Skeletal muscle satellite cell (primary cell): ENCODE results near the gene GOT2.
"Not testable (repeated sequence)": the region's sequence is repeated elsewhere in the genome, so short reads cannot be mapped to it uniquely, and the experiment has no call there.

Source experiments
- H3K27me3 ChIP-seq: 2 replicates; pipeline ENCODE4 v1.7.0; 2013; ENCODE audit warnings: low read length; ENCODE audit not compliant: control insufficient read depth, insufficient read depth
- H3K36me3 ChIP-seq: 2 replicates; pipeline ENCODE4 v1.7.0; 2013; ENCODE audit warnings: mild to moderate bottlenecking, control low read depth, low read length; ENCODE audit not compliant: insufficient read depth
- H3K4me1 ChIP-seq: 2 replicates; pipeline ENCODE4 v1.7.0; 2013; ENCODE audit warnings: low read length; ENCODE audit not compliant: control insufficient read depth, insufficient read depth
- H3K4me2 ChIP-seq: 2 replicates; pipeline ENCODE4 v1.7.0; 2013; ENCODE audit warnings: mild to moderate bottlenecking, low read length
- H3K4me3 ChIP-seq: 2 replicates; pipeline ENCODE4 v1.7.0; 2013; ENCODE audit warnings: low read length
- H3K9ac ChIP-seq: 2 replicates; pipeline ENCODE4 v1.7.0; 2013; ENCODE audit warnings: mild to moderate bottlenecking, low read depth, low read length, moderate library complexity
- H3K9me3 ChIP-seq: replicated peaks from 2 replicates; pipeline ENCODE4 v1.7.0; 2013; ENCODE audit warnings: mild to moderate bottlenecking, control low read depth, low read length

GOT2 gene

GRCh38 chr16:58713742-58714141 lies 20.4 kb downstream of the GOT2 start:
- Histone ChIP-seq H3K36me3 (peaks cover 55% of the 10 kb centered on the region), H3K9me3 (no peaks in the 10 kb centered on the region), H3K27me3 (no peaks in the 10 kb centered on the region), H3K4me1 (no peaks in the 10 kb centered on the region), H3K4me2 (no peak overlapping the region), H3K9ac (no peak overlapping the region), H3K4me3 (no peak overlapping the region)

DNA sequence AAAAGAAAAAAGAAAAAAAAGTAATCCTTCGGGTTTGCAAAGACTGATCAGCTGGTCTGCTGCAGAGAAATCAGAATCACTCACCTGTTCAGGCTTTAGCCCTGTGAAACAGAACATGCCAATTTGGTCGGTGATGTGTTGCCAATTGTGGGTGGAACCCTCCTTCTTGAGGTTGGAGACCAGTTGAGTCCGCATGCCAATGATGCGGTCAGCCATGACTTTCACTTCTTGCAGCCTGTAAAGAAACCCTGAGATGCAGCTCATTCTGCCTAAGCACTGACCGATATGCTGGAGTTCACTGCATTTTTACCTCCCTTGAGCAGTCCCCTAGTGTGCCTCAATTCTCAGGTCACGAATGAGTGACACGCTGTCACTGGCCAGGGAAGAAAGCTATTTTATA lies 24.8 kb downstream of the GOT2 start:
- H3K9ac ChIP-seq = no peak overlapping the region
- H3K4me2 ChIP-seq = no peak overlapping the region
- H3K4me3 ChIP-seq = no peak overlapping the region
- H3K36me3 ChIP-seq = peaks cover 37% of the 10 kb centered on the region
- no peaks in the 10 kb centered on the region for H3K9me3 ChIP-seq
- no peaks in the 10 kb centered on the region for H3K4me1 ChIP-seq
- H3K27me3 ChIP-seq = no peaks in the 10 kb centered on the region

GRCh38 chr16:58699151-58699550 lies 35.0 kb downstream of the GOT2 start:
- no peaks in the 10 kb centered on the region for H3K4me1 ChIP-seq
- H3K4me3 ChIP-seq = no peak overlapping the region
- no peaks in the 10 kb centered on the region for H3K36me3 ChIP-seq
- H3K4me2 ChIP-seq = no peak overlapping the region
- H3K9me3 ChIP-seq = no peaks in the 10 kb centered on the region
- H3K27me3 ChIP-seq = no peaks in the 10 kb centered on the region
- H3K9ac ChIP-seq = no peak overlapping the region

DNA sequence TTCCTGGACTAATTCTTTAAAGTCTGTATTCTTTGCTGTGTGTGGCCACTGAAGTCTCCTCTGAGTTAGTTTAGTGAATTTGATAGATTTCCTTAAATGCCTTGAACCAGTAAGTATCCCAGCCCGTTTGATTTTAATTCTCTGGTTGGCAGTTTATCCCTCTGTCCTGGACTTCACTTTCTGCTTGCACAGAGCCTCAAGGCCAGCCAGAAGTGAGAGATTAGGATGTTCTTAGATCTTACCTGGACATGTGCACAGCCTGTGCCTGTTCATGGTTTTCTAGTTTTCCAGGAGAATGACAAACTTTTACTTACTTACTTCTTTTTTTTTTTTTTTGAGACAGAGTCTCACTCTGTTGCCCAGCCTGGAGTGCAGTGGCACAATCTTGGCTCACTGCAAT lies 38.7 kb downstream of the GOT2 start:
- Histone ChIP-seq H3K4me1 (no peaks in the 10 kb centered on the region), H3K4me3 (no peak overlapping the region), H3K4me2 (no peak overlapping the region), H3K27me3 (no peaks in the 10 kb centered on the region), H3K36me3 (no peaks in the 10 kb centered on the region), H3K9ac (no peak overlapping the region), H3K9me3 (no peaks in the 10 kb centered on the region)

DNA sequence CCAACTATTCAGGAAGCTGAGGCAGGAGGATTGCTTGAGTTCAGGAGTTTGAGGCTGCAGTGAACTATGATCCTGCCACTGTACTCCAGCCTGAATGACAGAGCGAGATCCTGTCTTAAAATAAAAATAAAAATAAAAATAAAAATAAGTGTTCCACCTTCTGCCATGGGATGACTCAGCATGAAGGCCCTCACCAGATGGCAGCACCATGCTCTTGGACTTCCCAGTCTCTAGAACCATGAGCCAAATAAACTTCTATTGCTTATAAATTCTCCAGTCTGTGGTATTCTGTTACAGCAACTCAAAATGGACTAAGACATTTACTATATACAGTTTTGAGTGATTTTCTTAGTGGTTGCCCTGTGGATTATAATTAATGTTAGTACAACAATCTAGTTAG lies 41.7 kb downstream of the GOT2 start:
- no peak overlapping the region for H3K4me3 ChIP-seq
- no peaks in the 10 kb centered on the region for H3K9me3 ChIP-seq
- H3K9ac ChIP-seq = no peak overlapping the region
- no peaks in the 10 kb centered on the region for H3K36me3 ChIP-seq
- no peaks in the 10 kb centered on the region for H3K4me1 ChIP-seq
- H3K4me2 ChIP-seq = no peak overlapping the region
- peaks cover 5% of the 10 kb centered on the region for H3K27me3 ChIP-seq

GRCh38 chr16:58686985-58687706 lies 47.0 kb downstream of the GOT2 start:
- H3K4me3 ChIP-seq, H3K9ac ChIP-seq, H3K4me2 ChIP-seq: not testable (repeated sequence)

GRCh38 chr16:58685084-58685449 lies 49.0 kb downstream of the GOT2 start:
- H3K4me1 ChIP-seq = peaks cover 16% of the 10 kb centered on the region
- H3K4me2 ChIP-seq = peak overlapping the region; percentile 98
- peak overlapping the region; percentile 93 for H3K4me3 ChIP-seq
- H3K9me3 ChIP-seq = no peaks in the 10 kb centered on the region
- H3K36me3 ChIP-seq = peaks cover 9% of the 10 kb centered on the region
- no peak overlapping the region for H3K9ac ChIP-seq
- peaks cover 5% of the 10 kb centered on the region for H3K27me3 ChIP-seq

More at GRCh38 chr16:58686985-58687706, 47.0 kb downstream of the GOT2 start:
- H3K36me3 ChIP-seq, H3K27me3 ChIP-seq, H3K9me3 ChIP-seq: not testable (repeated sequence)
- H3K4me1 ChIP-seq = peaks cover 16% of the 10 kb centered on the region

GRCh38 chr16:58684354-58685083 lies 49.6 kb downstream of the GOT2 start, which contains the start of gene SLC38A7:
Gene SLC38A7, minus strand, starts transcription at chr16:58684770. Its CDS starts 4,644 bp downstream, at chr16:58680126.
- Histone ChIP-seq H3K4me1 (peaks cover 16% of the 10 kb centered on the region), H3K9me3 (no peaks in the 10 kb centered on the region), H3K4me3 (peak within 1 kb of the TSS; percentile 93), H3K9ac (peak within 1 kb of the TSS; percentile 95), H3K36me3 (peaks cover 14% of the 10 kb centered on the region), H3K4me2 (peak within 1 kb of the TSS; percentile 98), H3K27me3 (peaks cover 2% of the 10 kb centered on the region)

- peak overlapping the region; percentile 98 for H3K4me2 ChIP-seq
- H3K9ac ChIP-seq = peak overlapping the region; percentile 95
- H3K9me3 ChIP-seq = no peaks in the 10 kb centered on the region
- peak overlapping the region; percentile 93 for H3K4me3 ChIP-seq
- H3K4me1 ChIP-seq = peaks cover 16% of the 10 kb centered on the region
- H3K27me3 ChIP-seq = no peaks in the 10 kb centered on the region
- peaks cover 14% of the 10 kb centered on the region for H3K36me3 ChIP-seq
Observed at GRCh38 chr16:58684001-58684353, 50.1 kb downstream of the GOT2 start.

DNA sequence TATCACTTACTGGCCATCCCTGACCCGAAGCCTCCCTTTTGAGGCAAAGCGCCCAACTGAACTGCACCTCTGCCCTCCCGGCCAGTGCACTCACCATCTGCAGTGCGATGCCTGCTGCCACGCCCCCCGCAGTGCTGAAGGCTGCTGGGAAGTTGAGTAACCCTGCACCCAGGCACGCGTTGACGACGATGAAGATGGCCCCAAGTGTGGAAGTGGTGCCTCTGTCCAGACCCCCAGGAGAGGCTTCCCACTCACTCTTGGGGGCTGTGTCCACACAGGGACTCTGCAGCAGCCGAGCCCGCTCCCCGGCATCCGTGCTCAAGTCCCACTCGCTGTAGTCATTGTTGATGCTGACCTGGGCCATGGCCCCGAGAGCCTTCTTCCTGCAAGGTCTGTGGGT lies 54.4 kb downstream of the GOT2 start:
- Histone ChIP-seq H3K36me3 (peaks cover 44% of the 10 kb centered on the region), H3K4me2 (no peak overlapping the region), H3K9ac (no peak overlapping the region)

DNA sequence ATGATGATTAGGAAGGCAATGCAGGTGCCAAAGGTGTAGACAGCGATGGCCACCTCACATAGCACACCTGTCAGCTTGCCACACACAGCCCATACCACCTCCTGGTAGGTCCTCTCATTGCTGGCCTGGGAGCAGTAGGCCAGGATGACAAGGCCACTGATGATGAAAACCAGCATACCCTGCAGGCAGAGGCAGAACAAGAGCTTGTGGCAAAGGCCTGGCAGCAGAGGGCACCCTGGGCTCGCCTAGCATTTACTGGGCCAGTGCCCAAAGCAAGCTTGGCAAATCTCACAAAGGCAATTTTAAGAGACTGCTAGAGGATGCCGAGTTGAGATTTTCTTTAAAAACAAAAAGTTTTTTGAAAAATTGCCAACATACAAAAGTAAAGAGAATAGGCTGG lies 55.4 kb downstream of the GOT2 start:
- Histone ChIP-seq H3K4me1 (peaks cover 6% of the 10 kb centered on the region), H3K4me3 (no peak overlapping the region), H3K36me3 (peaks cover 50% of the 10 kb centered on the region), H3K9me3 (no peaks in the 10 kb centered on the region), H3K4me2 (no peak overlapping the region), H3K27me3 (no peaks in the 10 kb centered on the region), H3K9ac (no peak overlapping the region)

More for the DNA sequence above, 54.4 kb downstream of the GOT2 start:
- H3K4me3 ChIP-seq = no peak overlapping the region
- H3K4me1 ChIP-seq = peaks cover 12% of the 10 kb centered on the region
- no peaks in the 10 kb centered on the region for H3K27me3 ChIP-seq
- no peaks in the 10 kb centered on the region for H3K9me3 ChIP-seq

DNA sequence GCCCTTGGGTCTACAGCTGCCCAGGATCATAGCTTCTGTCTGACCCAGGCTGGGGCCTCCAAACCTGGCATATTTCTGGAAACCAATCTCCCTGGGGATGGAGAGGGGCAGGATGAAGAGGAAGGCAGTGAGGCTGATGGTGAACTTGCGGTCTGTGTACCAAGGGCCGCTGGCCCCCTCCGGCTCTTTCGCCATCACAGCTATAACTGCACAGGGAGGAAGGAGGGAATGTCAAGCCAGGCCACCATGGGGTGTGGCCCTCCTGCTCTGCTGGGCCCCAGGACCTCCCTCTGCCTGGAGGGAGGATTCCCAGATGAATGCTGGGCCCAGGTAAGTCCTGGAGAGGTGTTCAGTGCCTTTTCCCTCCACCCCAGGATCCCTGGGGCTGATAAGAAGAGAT lies 55.8 kb downstream of the GOT2 start:
- H3K36me3 ChIP-seq = peaks cover 50% of the 10 kb centered on the region
- no peaks in the 10 kb centered on the region for H3K9me3 ChIP-seq
- no peaks in the 10 kb centered on the region for H3K27me3 ChIP-seq
- H3K4me2 ChIP-seq = no peak overlapping the region
- peaks cover 2% of the 10 kb centered on the region for H3K4me1 ChIP-seq
- no peak overlapping the region for H3K9ac ChIP-seq
- no peak overlapping the region for H3K4me3 ChIP-seq
